GM18870 (cell line): ENCODE data around the gene MBOAT1.

Source experiments
- ATAC-seq: cut with Tn5 transposase; IDR thresholded peaks from one replicate; pipeline ENCODE4 v1.9.1; 2021; ENCODE audit warnings: moderate library complexity; ENCODE audit not compliant: unreplicated experiment

The MBOAT1 gene

GRCh38 chr6:20056350-20056992, 155.8 kb downstream of the MBOAT1 start:
- peak; percentile 84 for ATAC-seq

GRCh38 chr6:20055916-20056315, 156.4 kb downstream of the MBOAT1 start:
- ATAC-seq = no peak
